Measurements from ENCODE around the gene FOXP1. TPM values are rescaled to one million over a fixed set of nuclear protein-coding genes. Genes with fewer than 3 reads are reported as not detected.

FOXP1 gene
- total and polyA plus RNA-seq, 12 donors, result 4.8 to 56.0 (median 43.8) TPM

GRCh38 chr3:71135373-71136088 lies 448.0 kb downstream of the FOXP1 start:
- ATAC-seq (no peak), DNase-seq (no peak)
- Histone ChIP-seq H3K27ac (peak overlapping the region in 2 of 10 donors; percentile 16 to 29), H3K27me3 (no peaks in the 10 kb centered on the region), H3K9me3 (no peaks in the 10 kb centered on the region), H3K4me1 (peaks cover 10 to 54% (median 40%) of the 10 kb centered on the region in 9 donors), H3K36me3 (no peaks in the 10 kb centered on the region), H3K4me3 (no peak overlapping the region)
- intact Hi-C loops (cut with DNase I), result loop anchor here in 3 of 10 donors (10.0 kb wide), 2 partner anchors 89 to 449 kb away; partner anchors contain the start of gene FOXP1 (in 2 of the 3)
- 54 to 61% methylated on average over 8 of the region's 8 CpGs for WGBS, 2 donors
- TF ChIP-seq, protein P1, sequence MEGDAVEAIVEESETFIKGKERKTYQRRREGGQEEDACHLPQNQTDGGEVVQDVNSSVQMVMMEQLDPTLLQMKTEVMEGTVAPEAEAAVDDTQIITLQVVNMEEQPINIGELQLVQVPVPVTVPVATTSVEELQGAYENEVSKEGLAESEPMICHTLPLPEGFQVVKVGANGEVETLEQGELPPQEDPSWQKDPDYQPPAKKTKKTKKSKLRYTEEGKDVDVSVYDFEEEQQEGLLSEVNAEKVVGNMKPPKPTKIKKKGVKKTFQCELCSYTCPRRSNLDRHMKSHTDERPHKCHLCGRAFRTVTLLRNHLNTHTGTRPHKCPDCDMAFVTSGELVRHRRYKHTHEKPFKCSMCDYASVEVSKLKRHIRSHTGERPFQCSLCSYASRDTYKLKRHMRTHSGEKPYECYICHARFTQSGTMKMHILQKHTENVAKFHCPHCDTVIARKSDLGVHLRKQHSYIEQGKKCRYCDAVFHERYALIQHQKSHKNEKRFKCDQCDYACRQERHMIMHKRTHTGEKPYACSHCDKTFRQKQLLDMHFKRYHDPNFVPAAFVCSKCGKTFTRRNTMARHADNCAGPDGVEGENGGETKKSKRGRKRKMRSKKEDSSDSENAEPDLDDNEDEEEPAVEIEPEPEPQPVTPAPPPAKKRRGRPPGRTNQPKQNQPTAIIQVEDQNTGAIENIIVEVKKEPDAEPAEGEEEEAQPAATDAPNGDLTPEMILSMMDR (IDR thresholded peaks at IDR 0.05), result no peak

DNA sequence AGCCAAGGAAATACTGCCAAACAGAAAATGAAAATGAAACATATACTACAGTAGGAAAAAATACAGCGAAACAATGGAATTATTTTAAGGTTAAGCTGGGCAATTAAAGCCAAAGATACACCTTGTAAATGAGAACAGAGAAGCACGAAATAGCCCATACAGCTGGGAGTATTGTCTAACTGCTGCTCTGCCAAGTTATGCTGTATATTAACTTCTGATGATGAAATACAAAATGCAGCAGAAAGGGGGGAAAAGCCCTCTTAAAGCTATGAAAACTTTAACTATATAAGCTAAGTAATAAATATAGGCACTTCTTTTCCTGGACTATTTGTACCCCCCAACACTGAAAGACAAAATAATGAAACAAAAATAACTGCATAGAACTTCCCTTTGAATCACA lies 449.0 kb downstream of the FOXP1 start:
- DNase-seq (no peak), ATAC-seq (no peak)
- whole genome bisulfite sequencing, 2 donors, result 64 to 83% methylated on average over 2 of the region's 2 CpGs
- H3K27ac ChIP-seq, result peak overlapping the region in 4 of 10 donors; percentile 2 to 63 (median 3)
- no peak overlapping the region for H3K4me3 ChIP-seq
- intact Hi-C loops (cut with DNase I), result loop anchor here in 8 of 10 donors (5.0 to 10.0 kb wide), 9 partner anchors 72 to 450 kb away; partner anchors contain the start of gene FOXP1 (in 3 of the 8)
- H3K9me3 ChIP-seq, result no peaks in the 10 kb centered on the region
- H3K4me1 ChIP-seq, result peaks cover 10 to 55% (median 40%) of the 10 kb centered on the region in 9 donors
- H3K36me3 ChIP-seq, result no peaks in the 10 kb centered on the region
- H3K27me3 ChIP-seq, result no peaks in the 10 kb centered on the region
- TF ChIP-seq, protein P1 (IDR thresholded peaks at IDR 0.05), result no peak

GRCh38 chr3:71133865-71134264 lies 449.7 kb downstream of the FOXP1 start:
- Histone ChIP-seq H3K4me1 (peaks cover 10 to 58% (median 40%) of the 10 kb centered on the region in 9 donors), H3K36me3 (no peaks in the 10 kb centered on the region), H3K27ac (peak overlapping the region in 5 of 10 donors; percentile 2 to 63 (median 6)), H3K27me3 (no peaks in the 10 kb centered on the region), H3K9me3 (no peaks in the 10 kb centered on the region), H3K4me3 (no peak overlapping the region)
- WGBS, 2 donors, result 50 to 54% methylated on average over 4 of the region's 4 CpGs
- DNase-seq (no peak), ATAC-seq (no peak)
- intact Hi-C loops (cut with DNase I), result loop anchor here in 8 of 10 donors (2.0 to 10.0 kb wide), 10 partner anchors 72 to 451 kb away; partner anchors contain the start of gene FOXP1 (in 3 of the 8)
- TF ChIP-seq, protein P1 (IDR thresholded peaks at IDR 0.05), result no peak

GRCh38 chr3:71132995-71133730 lies 450.4 kb downstream of the FOXP1 start:
- H3K9me3 ChIP-seq, result no peaks in the 10 kb centered on the region
- peaks cover 10 to 65% (median 46%) of the 10 kb centered on the region in 9 donors for H3K4me1 ChIP-seq
- H3K27me3 ChIP-seq, result no peaks in the 10 kb centered on the region
- ATAC-seq (no peak), DNase-seq (no peak)
- H3K36me3 ChIP-seq, result no peaks in the 10 kb centered on the region
- WGBS, 2 donors, result 86% methylated on average over 8 of the region's 8 CpGs
- no peak overlapping the region for H3K4me3 ChIP-seq
- intact Hi-C loops (cut with DNase I), result loop anchor here in 8 of 10 donors (2.0 to 10.0 kb wide), 10 partner anchors 71 to 452 kb away; partner anchors contain the start of gene FOXP1 (in 3 of the 8)
- TF ChIP-seq, protein P1 (IDR thresholded peaks at IDR 0.05), result no peak
- peak overlapping the region in 5 of 10 donors; percentile 79 to 94 (median 91) for H3K27ac ChIP-seq

All from heart right ventricle (tissue), 16 donors.